ENCODE data around the gene MKI67. TPM values are rescaled to one million over a fixed set of nuclear protein-coding genes. Genes with fewer than 3 reads are reported as not detected.

Gene MKI67
- total RNA-seq, 1 donor from 2014 or later, result 45.7 TPM

Other genes with a start within 250 kb of the MKI67 start
- gene CLRN3, start 233.5 kb downstream of the MKI67 start, total RNA-seq, result 2.7 and 3.2 TPM in 2 replicates
- gene PTPRE, start 219.3 kb downstream of the MKI67 start, total RNA-seq, result 1.9 and 2.4 TPM in 2 replicates